Osteoblast (primary cell): Measurements from ENCODE around the gene CDH5. TPM values are rescaled to one million over a fixed set of nuclear protein-coding genes. Genes with fewer than 3 reads are reported as not detected.

Experiments used
- DNase-seq: peaks from one replicate; pipeline ENCODE4 v3.0.0; 2011; ENCODE audit warnings: low spot score, mixed read lengths; ENCODE audit not compliant: insufficient read length; ENCODE audit errors: missing footprints
- H2AFZ ChIP-seq: 2 replicates; pipeline ENCODE4 v1.6.0; 2011; ENCODE audit warnings: mild to moderate bottlenecking, low read length
- H3K27ac ChIP-seq: 2 replicates; pipeline ENCODE4 v1.5.1; 2011; ENCODE audit warnings: mild to moderate bottlenecking, low read depth, low read length, moderate library complexity
- H3K27me3 ChIP-seq: 2 replicates; pipeline ENCODE4 v1.6.0; 2012; ENCODE audit warnings: mild to moderate bottlenecking, control low read depth, inconsistent platforms, low read length, moderate library complexity; ENCODE audit not compliant: insufficient read depth
- H3K36me3 ChIP-seq: 2 replicates; pipeline ENCODE4 v1.5.1; 2011; ENCODE audit warnings: mild to moderate bottlenecking, low read length, control low read depth, moderate library complexity; ENCODE audit not compliant: insufficient read depth
- H3K4me1 ChIP-seq: 2 replicates; pipeline ENCODE4 v1.5.1; 2011; ENCODE audit warnings: mild to moderate bottlenecking, low read length, control low read depth, moderate library complexity; ENCODE audit not compliant: insufficient read depth
- H3K4me2 ChIP-seq: 2 replicates; pipeline ENCODE4 v1.6.0; 2011; ENCODE audit warnings: mild to moderate bottlenecking, low read length; ENCODE audit not compliant: insufficient read depth
- H3K4me3 ChIP-seq: fragments of 200-600 bp; sonication (generic); 3 replicates; pipeline ENCODE4 v1.5.1; 2012; ENCODE audit warnings: mild to moderate bottlenecking, low read length, inconsistent platforms; ENCODE audit not compliant: insufficient read depth
- H3K79me2 ChIP-seq: 2 replicates; pipeline ENCODE4 v1.6.0; 2012; ENCODE audit warnings: mild to moderate bottlenecking, low read length, control low read depth, inconsistent platforms; ENCODE audit not compliant: insufficient read depth
- H3K9me3 ChIP-seq: 2 replicates; pipeline ENCODE4 v1.5.1; 2011; ENCODE audit warnings: low read depth, low read length, control low read depth
- H4K20me1 ChIP-seq: 2 replicates; pipeline ENCODE4 v1.6.0; 2012; ENCODE audit warnings: mild to moderate bottlenecking, low read length, control low read depth; ENCODE audit not compliant: insufficient read depth
- total RNA-seq: library from RNA; depleted of rRNA; stranded (reverse); fragments of >200 nt; gene quantifications from 2 replicates; pipeline ENCODE4 v1.2.3, GENCODE V29; 2012
- TF ChIP-seq, protein P1 (sequence below): IDR thresholded peaks from 2 replicates; pipeline ENCODE4 v1.5.1; 2011; ENCODE audit warnings: mild to moderate bottlenecking, low read depth, low read length, moderate library complexity; ENCODE audit errors: extremely low read depth

Gene CDH5
- total RNA-seq, 1 donor, result 0.72 TPM

DNA sequence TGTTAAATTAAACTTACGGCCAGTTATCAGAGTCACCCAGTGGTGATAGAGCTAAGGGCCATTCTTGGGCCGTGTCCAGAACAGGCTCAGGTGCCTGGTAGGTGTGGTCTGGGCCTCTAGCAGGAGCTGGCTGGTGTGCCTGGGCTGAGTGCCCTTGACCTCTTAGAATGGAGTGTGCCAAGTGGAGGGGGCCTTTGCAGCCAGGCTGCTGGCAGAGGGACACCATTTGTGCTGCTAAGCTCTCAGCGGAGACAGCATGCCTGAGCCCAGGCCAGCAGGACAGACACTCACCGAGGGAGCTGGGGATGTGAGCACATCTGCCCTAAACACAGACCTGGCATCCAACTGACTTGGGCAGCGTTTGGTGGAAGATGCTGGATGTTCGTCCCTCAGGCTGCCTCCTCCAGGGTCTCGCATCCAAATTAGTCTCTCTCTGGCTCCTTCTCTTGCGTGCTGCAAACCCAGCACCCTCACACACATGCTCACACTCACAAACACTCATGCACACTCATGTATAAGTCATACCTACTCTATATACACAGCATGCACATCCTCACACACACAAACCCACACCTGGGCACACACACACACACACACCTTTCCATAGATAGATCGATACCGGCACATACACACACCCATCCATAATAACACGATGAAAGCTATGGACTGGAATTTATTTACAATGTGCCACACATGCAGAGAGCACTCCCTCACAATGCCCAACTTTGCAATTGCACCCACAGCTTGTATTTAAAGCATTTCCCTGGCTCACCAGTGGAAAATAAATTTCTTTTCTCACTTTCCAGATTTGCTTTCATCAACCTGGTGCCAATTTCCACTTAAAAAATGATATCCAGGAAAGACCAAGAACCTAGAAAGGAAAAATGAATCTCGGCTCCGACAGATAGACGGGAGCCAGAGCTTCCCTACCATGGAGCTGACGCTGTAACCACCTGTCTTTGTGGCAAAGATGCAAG, 33.6 kb upstream of the CDH5 start:
- TF ChIP-seq, protein P1, sequence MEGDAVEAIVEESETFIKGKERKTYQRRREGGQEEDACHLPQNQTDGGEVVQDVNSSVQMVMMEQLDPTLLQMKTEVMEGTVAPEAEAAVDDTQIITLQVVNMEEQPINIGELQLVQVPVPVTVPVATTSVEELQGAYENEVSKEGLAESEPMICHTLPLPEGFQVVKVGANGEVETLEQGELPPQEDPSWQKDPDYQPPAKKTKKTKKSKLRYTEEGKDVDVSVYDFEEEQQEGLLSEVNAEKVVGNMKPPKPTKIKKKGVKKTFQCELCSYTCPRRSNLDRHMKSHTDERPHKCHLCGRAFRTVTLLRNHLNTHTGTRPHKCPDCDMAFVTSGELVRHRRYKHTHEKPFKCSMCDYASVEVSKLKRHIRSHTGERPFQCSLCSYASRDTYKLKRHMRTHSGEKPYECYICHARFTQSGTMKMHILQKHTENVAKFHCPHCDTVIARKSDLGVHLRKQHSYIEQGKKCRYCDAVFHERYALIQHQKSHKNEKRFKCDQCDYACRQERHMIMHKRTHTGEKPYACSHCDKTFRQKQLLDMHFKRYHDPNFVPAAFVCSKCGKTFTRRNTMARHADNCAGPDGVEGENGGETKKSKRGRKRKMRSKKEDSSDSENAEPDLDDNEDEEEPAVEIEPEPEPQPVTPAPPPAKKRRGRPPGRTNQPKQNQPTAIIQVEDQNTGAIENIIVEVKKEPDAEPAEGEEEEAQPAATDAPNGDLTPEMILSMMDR, result no peak
- DNase-seq, result no peak
- Histone ChIP-seq H3K36me3 (no peaks in the 10 kb centered on the region), H2AFZ (no peak overlapping the region), H3K4me3 (no peak overlapping the region), H3K4me2 (no peak overlapping the region), H3K27me3 (peaks cover 47% of the 10 kb centered on the region), H3K9me3 (no peaks in the 10 kb centered on the region), H3K27ac (no peak overlapping the region), H3K4me1 (peaks cover 4% of the 10 kb centered on the region), H3K79me2 (no peaks in the 10 kb centered on the region), H4K20me1 (no peaks in the 10 kb centered on the region)

DNA sequence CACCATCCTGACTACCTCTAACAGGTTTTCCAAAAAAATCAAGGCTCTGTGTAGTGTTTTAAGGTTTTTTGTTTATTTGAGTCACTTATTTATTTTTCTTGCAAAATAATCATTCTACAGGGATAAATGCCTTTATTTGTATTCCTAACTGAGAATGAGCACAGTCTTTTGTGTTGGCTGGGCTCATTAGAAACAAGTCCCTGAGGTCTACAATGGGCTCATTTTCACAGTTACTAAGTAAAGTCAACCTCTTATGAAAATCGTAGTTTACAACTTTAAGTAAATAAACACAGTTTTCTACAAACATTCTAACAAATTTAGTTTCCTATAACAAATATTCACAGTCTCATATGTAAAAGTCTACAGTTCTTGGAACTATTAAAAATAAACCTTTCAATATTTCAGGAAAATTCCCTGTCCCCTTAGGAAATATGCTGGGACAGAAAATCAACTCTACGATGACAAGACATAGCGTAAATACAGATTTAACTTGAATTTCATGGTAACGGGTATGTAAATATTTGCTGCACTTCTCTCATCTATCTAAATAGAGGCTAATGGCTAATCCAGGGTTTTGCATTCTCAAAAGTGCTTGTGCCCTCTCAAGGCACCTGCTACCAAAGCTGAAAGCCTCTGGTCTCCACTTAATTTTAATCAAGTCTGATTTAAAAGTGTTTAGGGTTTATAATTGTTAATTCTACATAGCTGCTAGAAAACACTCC, 31.5 kb upstream of the CDH5 start:
- no peak overlapping the region for H3K27ac ChIP-seq

DNA sequence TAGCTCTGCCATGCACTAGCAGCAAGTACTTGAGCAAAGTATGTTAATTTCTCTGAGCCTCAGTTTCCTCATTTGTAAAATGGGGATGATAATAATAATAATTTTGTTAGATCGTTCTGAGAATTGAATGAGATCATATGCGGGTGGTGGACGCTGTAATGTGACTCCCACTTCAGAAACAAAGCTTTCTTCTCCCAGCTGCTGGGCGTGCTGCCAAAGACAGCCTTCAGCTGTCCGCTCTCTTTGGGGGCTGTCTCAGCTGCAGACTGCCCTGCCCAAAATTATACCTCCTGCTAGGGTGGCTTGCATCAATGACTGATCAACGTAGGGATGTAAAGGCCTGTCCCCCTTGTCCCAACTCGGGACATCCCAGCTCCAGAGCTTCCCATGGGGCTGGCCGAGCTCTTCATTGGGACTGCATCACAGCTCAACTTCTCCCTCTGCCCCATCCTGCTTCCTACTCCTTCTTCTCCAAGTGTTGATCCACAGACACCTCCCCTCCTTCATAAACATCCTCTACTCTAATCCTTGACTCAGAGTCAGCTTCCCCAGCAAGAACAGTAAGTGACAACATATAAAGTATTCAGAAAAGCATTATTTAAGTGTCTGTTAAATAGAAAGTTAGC, 30.7 kb upstream of the CDH5 start:
- no peaks in the 10 kb centered on the region for H3K36me3 ChIP-seq
- H3K4me2 ChIP-seq, result no peak overlapping the region
- TF ChIP-seq, protein P1, result no peak
- no peak for DNase-seq
- peaks cover 4% of the 10 kb centered on the region for H3K4me1 ChIP-seq
- H2AFZ ChIP-seq, result no peak overlapping the region
- H3K27me3 ChIP-seq, result peaks cover 57% of the 10 kb centered on the region
- H4K20me1 ChIP-seq, result no peaks in the 10 kb centered on the region
- no peaks in the 10 kb centered on the region for H3K9me3 ChIP-seq
- no peak overlapping the region for H3K4me3 ChIP-seq
- no peak overlapping the region for H3K27ac ChIP-seq
- no peaks in the 10 kb centered on the region for H3K79me2 ChIP-seq

More for the DNA sequence above, 31.5 kb upstream of the CDH5 start:
- peaks cover 4% of the 10 kb centered on the region for H3K4me1 ChIP-seq
- no peak overlapping the region for H3K4me2 ChIP-seq
- TF ChIP-seq, protein P1, result no peak
- H3K36me3 ChIP-seq, result no peaks in the 10 kb centered on the region
- peaks cover 57% of the 10 kb centered on the region for H3K27me3 ChIP-seq
- no peaks in the 10 kb centered on the region for H4K20me1 ChIP-seq
- H2AFZ ChIP-seq, result no peak overlapping the region
- no peak for DNase-seq
- H3K79me2 ChIP-seq, result no peaks in the 10 kb centered on the region
- no peaks in the 10 kb centered on the region for H3K9me3 ChIP-seq
- H3K4me3 ChIP-seq, result no peak overlapping the region
